HepG2 (cell line): Measurements from ENCODE around the gene SRP68. TPM values are rescaled to one million over a fixed set of nuclear protein-coding genes. Genes with fewer than 3 reads are reported as not detected.

Experiments used
- DBP ChIP-seq: sonication (generic); formaldehyde crosslinking; IDR thresholded peaks from 2 replicates; pipeline ENCODE4 v1.4.0; 2020; ENCODE audit warnings: missing genetic modification reagents; ENCODE audit errors: not compliant biosample characterization
- HCFC1 ChIP-seq: fragments of 150-350 bp; IDR thresholded peaks from 2 replicates; pipeline ENCODE4 v1.6.1; 2014; ENCODE audit warnings: low read depth, low read length
- MBNL3 ChIP-seq: fragments of 250-450 bp; sonication (Bioruptor Pico); conservative IDR thresholded peaks from 2 replicates; pipeline ENCODE4 v1.8.0; 2022; ENCODE audit warnings: mild to moderate bottlenecking, inconsistent platforms
- MEIS2 ChIP-seq: sonication (generic); formaldehyde crosslinking; IDR thresholded peaks from 2 replicates; pipeline ENCODE4 v1.9.0; 2021; ENCODE audit warnings: mild to moderate bottlenecking, missing genetic modification reagents
- MLX ChIP-seq: IDR thresholded peaks from 2 replicates; pipeline ENCODE4 v1.6.1; 2016
- MXD1 ChIP-seq: sonication (generic); formaldehyde crosslinking; IDR thresholded peaks from 2 replicates; pipeline ENCODE4 v1.4.0; 2020; ENCODE audit warnings: mild to moderate bottlenecking, missing genetic modification reagents
- NFKBIZ ChIP-seq: IDR thresholded peaks from 2 replicates; pipeline ENCODE4 v1.6.1; 2018; ENCODE audit warnings: missing genetic modification reagents, missing compliant biosample characterization
- NR1H2 ChIP-seq: sonication (generic); formaldehyde crosslinking; IDR thresholded peaks from 2 replicates; pipeline ENCODE4 v1.8.1; 2022; ENCODE audit warnings: low read depth, missing genetic modification reagents, borderline replicate concordance
- POGK ChIP-seq: sonication (generic); formaldehyde crosslinking; conservative IDR thresholded peaks from 2 replicates; pipeline ENCODE4 v1.8.0; 2022; ENCODE audit warnings: mild to moderate bottlenecking, moderate library complexity, missing genetic modification reagents
- PREB ChIP-seq: sonication (generic); formaldehyde crosslinking; IDR thresholded peaks from 2 replicates; pipeline ENCODE4 v1.4.0; 2020; ENCODE audit warnings: missing genetic modification reagents
- SALL2 ChIP-seq: sonication (generic); formaldehyde crosslinking; IDR thresholded peaks from 2 replicates; pipeline ENCODE4 v1.8.1; 2023; ENCODE audit warnings: mild to moderate bottlenecking, missing genetic modification reagents, inconsistent platforms
- SP4 ChIP-seq: sonication (generic); formaldehyde crosslinking; IDR thresholded peaks from 2 replicates; pipeline ENCODE4 v1.8.1; 2023; ENCODE audit warnings: mild to moderate bottlenecking, missing genetic modification reagents
- TP53 ChIP-seq: sonication (generic); formaldehyde crosslinking; conservative IDR thresholded peaks from 2 replicates; pipeline ENCODE4 v1.4.0; 2020; ENCODE audit warnings: missing genetic modification reagents
- ZBTB14 ChIP-seq: sonication (generic); formaldehyde crosslinking; IDR thresholded peaks from 2 replicates; pipeline ENCODE4 v1.4.0; 2020; ENCODE audit warnings: missing genetic modification reagents
- ZFAT ChIP-seq: sonication (generic); formaldehyde crosslinking; conservative IDR thresholded peaks from 2 replicates; pipeline ENCODE4 v1.8.1; 2023; ENCODE audit warnings: missing genetic modification reagents, inconsistent platforms
- ZKSCAN1 ChIP-seq: fragments of 150-350 bp; IDR thresholded peaks from 2 replicates; pipeline ENCODE4 v1.6.1; 2014; ENCODE audit warnings: low read length
- ZNF180 ChIP-seq: sonication (generic); formaldehyde crosslinking; IDR thresholded peaks from 2 replicates; pipeline ENCODE4 v1.4.0; 2020; ENCODE audit warnings: low read depth, missing genetic modification reagents, borderline replicate concordance
- ZNF274 ChIP-seq: sonication (generic); formaldehyde crosslinking; IDR thresholded peaks from 2 replicates; pipeline ENCODE4 v1.5.1; 2020; ENCODE audit warnings: mild to moderate bottlenecking, missing genetic modification reagents
- ZNF414 ChIP-seq: sonication (generic); formaldehyde crosslinking; IDR thresholded peaks from 2 replicates; pipeline ENCODE4 v1.5.0; 2020; ENCODE audit warnings: missing genetic modification reagents
- ZNF484 ChIP-seq: sonication (generic); formaldehyde crosslinking; IDR thresholded peaks from 2 replicates; pipeline ENCODE4 v1.5.1; 2020; ENCODE audit warnings: mild to moderate bottlenecking, low read depth, missing genetic modification reagents, borderline replicate concordance
- ZNF558 ChIP-seq: sonication (generic); formaldehyde crosslinking; IDR thresholded peaks from 2 replicates; pipeline ENCODE4 v1.9.0; 2022; ENCODE audit warnings: mild to moderate bottlenecking, missing genetic modification reagents, borderline replicate concordance
- ZNF781 ChIP-seq: sonication (generic); formaldehyde crosslinking; IDR thresholded peaks from 2 replicates; pipeline ENCODE4 v1.5.1; 2020; ENCODE audit warnings: borderline replicate concordance, mild to moderate bottlenecking, missing genetic modification reagents; ENCODE audit errors: not compliant biosample characterization
- ZSCAN31 ChIP-seq: sonication (generic); formaldehyde crosslinking; IDR thresholded peaks from 2 replicates; pipeline ENCODE4 v1.5.0; 2020; ENCODE audit warnings: low read depth, mild to moderate bottlenecking, missing genetic modification reagents
- polyA plus RNA-seq, 8 experiments: library from polyadenylated mRNA; depleted of rRNA in 3 of 8; stranded (reverse) in 7 of 8; unstranded in 1 of 8; fragments of >200 nt; fragmentation: Illumina TruSeq in 4 of 8; extraction: Trizol in 4 of 8; gene quantifications; 2 replicates each; pipeline versions ENCODE4 v1.2.1 to v1.2.3, GENCODE V29; 2011 to 2016; ENCODE audit warnings: low read depth in 4 of 8, missing spikeins in 1 of 8, mixed read lengths in 1 of 8; ENCODE audit not compliant: insufficient read depth in 1 of 8
- total RNA-seq, 5 experiments: library from RNA; depleted of rRNA; stranded (reverse); fragments of >200 nt; fragmentation: Illumina TruSeq; extraction: Trizol; gene quantifications; 2 replicates each; pipeline ENCODE4 v1.2.3, GENCODE V29; 2016; ENCODE audit warnings: low read depth in 1 of 5

SRP68 gene
- total and polyA plus RNA-seq, 2 of the 13 experiments (the other 11 are each of a cell fraction or from before 2014, with no cell fraction given): 39.8 to 74.3 TPM

GRCh38 chr17:76103274-76104139, 31.2 kb upstream of the SRP68 start, which contains the start of gene EXOC7 (continued):
- TF ChIP-seq PREB (CRISPR knock-in tag): no peak
- peak; percentile 43; the same call in 1 of the 2 replicates for TF ChIP-seq MXD1 (CRISPR knock-in tag)
- peak; percentile 85 for TF ChIP-seq ZNF274 (CRISPR knock-in tag)
- no peak for TF ChIP-seq DBP (CRISPR knock-in tag)
- TF ChIP-seq MLX (CRISPR knock-in tag): no peak
- no peak for TF ChIP-seq ZKSCAN1
- peak; percentile 77 for TF ChIP-seq SP4 (CRISPR knock-in tag)
- no peak for TF ChIP-seq ZNF781
- no peak for TF ChIP-seq ZNF180
- no peak for TF ChIP-seq ZNF414
- no peak; the same call in 1 of the 2 replicates for TF ChIP-seq SALL2 (CRISPR knock-in tag)
- TF ChIP-seq NR1H2 (CRISPR knock-in tag): no peak
- TF ChIP-seq ZNF558 (CRISPR knock-in tag): no peak
- TF ChIP-seq ZNF484 (CRISPR knock-in tag): no peak
- no peak for TF ChIP-seq NFKBIZ (CRISPR knock-in tag)
- peak; percentile 87 for TF ChIP-seq MEIS2 (CRISPR knock-in tag)
- no peak for TF ChIP-seq ZBTB14
- no peak for TF ChIP-seq ZFAT (CRISPR knock-in tag)
- no peak for TF ChIP-seq TP53 (CRISPR knock-in tag)
- TF ChIP-seq ZSCAN31 (CRISPR knock-in tag): no peak
- no peak for TF ChIP-seq HCFC1
- peak; percentile 54; the same call in 1 of the 2 replicates for TF ChIP-seq POGK
- no peak for TF ChIP-seq MBNL3 (CRISPR knock-in tag)
